GM18502 (cell line): ENCODE results near the gene TTC21A.
A peak's percentile ranks its signal among the peaks of the same experiment; 100 is the strongest.

ENCODE experiments used
- ATAC-seq: cut with Tn5 transposase; IDR thresholded peaks from one replicate; pipeline ENCODE4 v1.9.1; 2021; ENCODE audit warnings: mild to moderate bottlenecking; ENCODE audit not compliant: unreplicated experiment, poor library complexity

TTC21A gene

DNA sequence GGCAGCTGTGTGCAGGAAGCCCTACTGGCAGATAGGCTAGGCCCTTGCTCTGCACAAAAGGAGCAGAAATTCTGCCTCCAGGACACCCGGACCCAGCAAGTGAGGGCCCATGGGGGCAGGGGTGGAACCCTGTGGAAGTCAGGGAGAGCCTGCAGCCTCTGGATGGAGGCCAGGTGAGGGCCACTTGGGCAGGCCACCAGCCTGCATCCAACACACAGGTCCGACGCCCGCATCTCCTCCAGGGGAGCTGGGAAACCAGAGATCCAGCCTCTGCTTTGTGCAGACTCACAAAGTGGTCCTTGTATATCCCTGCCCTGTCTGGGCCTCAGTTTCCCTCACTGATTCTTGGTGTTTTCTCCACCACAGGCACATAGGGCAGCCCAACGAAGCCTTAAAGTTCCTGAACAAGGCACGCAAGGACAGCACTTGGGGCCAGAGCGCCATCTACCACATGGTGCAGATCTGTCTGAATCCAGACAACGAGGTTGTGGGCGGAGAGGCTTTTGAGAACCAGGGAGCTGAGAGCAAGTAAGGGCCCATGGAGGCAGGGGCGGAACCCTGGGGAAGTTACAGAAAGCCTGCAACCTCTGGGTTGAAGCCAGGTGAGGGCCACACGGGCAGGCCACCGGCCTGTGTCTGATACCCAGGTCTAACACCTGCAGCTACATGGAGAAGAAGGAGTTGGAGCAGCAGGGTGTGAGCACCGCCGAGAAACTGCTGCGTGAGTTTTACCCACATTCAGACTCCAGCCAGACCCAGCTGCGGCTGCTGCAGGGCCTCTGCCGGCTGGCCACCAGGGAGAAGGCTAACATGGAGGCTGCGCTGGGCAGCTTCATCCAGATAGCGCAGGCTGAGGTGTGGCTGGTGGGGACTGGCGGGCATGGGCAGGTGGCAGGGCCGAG is 29.3 kb downstream of the TTC21A start:
- no peak for ATAC-seq

GRCh38 chr3:39137435-39137936 is 30.0 kb downstream of the TTC21A start:
- ATAC-seq, result no peak

GRCh38 chr3:39137991-39138803 is 30.7 kb downstream of the TTC21A start:
- ATAC-seq, result no peak

DNA sequence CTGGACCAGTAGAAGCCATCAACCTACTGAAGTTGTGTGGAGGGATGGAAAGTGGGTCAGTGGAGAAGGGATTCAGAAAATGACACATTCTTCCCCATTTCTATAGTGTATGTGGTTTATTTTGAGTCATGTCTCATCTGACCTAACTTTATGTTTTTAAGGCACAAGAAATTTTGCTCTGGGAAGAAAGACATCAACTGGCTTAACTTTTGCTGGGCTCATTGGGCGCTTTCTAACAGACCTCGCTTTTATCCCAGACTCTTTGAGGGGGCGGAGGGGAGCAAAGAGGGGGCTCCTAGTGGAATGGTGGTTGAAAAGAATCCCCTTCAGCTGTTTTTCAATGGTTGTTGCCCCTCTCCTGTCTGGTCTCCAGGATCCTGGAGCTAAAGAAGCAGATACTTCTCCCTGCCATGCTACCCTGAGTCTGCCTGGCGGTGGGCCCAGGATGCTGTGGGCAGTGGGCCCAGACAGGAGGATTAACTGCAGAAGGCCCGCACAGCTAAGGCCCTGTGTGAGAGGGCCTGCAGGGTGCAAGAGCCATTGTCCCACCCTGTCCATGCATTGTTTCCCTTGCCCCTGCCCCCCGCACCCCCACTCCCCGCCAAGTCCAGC is 31.4 kb downstream of the TTC21A start:
- no peak for ATAC-seq

GRCh38 chr3:39139442-39139841 is 32.0 kb downstream of the TTC21A start:
- no peak for ATAC-seq

GRCh38 chr3:39140341-39140971 is 33.0 kb downstream of the TTC21A start:
- ATAC-seq, result no peak

GRCh38 chr3:39141171-39141995 is 33.9 kb downstream of the TTC21A start:
- no peak for ATAC-seq

DNA sequence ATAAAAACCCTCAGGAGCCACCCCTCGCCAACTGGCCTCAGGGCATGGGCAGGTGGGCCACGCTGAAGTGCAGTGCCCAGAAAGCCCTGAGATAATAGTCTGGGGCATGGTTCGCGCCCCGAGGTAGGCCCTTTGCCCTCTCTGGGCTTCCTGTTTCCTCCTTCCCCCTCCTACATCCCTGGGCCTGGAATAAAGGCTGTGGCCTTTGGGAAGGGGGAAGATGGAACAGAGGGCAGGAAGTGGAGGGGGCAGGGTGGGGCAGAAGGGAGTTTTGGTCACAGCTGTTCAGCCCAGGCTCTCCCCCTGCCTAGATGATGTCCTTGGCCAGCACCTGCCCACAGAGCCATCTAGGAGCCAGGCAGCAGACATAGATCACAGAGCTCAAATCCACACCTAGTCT is 34.6 kb downstream of the TTC21A start:
- no peak for ATAC-seq

- ATAC-seq, result no peak
These were observed 35.8 kb downstream of the TTC21A start for GRCh38 chr3:39143051-39143885.

- ATAC-seq, result no peak
These were observed 36.7 kb downstream of the TTC21A start for GRCh38 chr3:39144095-39144747.

- ATAC-seq, result no peak
These were observed 37.4 kb downstream of the TTC21A start for GRCh38 chr3:39144748-39145380.

DNA sequence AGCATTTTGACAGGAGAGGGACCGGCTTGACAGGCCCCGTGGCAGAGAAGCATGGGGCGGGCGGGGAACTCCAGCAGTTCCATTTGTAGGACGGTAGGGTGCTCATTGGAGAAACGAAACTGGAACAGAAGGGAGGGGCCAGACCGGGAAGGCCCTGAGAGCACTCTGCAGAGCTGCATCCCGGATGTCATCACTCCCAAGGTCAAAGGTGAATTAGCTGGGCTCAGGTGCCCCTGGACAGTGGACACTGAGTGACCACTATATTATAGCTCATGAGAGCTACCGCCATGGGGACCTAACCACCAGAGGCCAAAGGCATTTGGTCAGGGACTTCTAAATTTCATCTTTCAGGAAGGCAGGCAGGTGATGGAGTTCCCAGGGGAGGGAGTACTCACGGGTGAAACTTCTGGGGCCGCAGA is 38.6 kb downstream of the TTC21A start:
- ATAC-seq, result no peak

DNA sequence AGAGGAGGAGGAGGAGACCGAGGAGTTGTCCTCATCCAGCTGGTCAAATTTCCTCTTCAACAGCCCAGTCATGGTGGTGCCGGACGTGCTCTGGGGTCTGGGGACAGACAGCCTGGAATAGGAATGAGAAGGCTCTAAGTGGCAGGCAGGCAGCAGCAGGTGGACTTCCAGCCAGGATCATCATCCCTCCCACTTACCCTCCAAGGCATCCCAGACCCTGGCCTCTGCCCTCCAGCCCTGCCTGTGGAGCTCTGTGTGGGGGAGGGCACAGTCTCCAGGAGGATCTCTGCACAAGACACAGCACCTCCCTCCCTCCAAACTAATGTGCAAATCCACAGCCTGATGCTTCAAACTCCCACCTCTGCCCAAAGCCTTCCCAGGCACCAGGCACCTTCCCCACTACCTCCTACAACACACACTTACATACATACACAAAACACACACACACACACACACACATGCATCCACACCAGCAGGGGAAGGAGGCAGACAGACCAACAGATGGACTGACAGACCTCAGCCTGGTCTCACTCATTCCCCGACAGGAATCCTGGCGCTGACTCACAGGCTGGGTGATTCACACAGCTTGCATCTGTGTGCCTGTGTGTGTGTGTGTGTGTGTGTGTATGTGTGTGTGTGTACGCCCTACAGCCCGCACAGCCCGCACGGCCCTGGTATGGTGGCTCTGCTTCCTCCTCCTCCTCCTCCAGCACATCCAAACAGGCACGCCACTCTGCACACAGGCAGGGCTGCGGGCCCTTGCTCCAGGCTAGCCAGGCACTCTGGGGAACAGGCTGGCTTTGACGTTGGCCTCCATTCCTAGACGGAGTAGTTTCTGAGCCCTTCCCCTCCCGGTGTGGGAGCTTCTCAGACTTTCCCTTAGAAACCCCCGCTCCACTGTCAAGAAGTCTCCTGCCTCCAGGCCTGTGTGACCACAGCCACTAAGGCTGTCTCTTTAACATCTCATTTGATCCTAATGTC is 39.4 kb downstream of the TTC21A start:
- ATAC-seq, result no peak

DNA sequence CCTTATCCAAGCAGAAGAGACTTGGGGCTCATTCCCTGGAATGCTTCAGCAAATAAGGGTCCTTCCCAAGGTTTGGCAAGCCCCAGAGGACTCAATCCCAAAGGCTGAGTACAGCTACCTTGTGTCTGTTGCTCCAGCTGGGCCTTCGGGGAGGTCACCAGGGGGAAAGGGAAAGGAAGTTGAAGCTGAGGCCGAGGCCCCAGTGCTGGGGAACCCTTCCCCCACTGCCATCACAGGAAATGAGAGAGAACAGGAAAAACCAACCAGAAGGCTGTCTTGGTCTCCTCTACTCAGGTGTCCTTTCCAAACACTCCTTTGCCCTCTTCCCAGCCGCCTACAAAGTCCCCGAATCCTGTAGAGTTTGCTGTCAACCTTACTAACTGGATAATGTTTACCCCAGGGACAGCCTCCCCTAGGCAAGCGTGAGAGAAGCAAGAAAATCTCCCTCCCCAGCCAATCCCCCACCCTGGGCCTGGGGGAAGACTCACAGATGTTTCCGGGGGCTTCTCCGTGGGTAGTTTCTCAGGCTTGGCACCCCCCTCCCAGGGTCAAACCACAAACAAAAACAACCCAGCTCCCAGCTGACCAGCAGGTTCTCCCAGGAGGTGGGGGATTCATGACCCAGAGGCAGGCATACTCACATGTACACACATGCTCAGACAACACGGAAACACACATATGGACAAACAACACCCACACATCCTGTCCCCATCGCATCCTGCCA is 40.4 kb downstream of the TTC21A start:
- peak; percentile 27 for ATAC-seq

GRCh38 chr3:39148435-39149058 is 41.1 kb downstream of the TTC21A start:
- no peak for ATAC-seq
